HL-60 (cell line): ENCODE results near the gene MRPL9.

Experiments used
- DNase-seq, 2 experiments: peaks; one replicate each; pipeline ENCODE4 v3.0.0-alpha.2; 2010 to 2020; ENCODE audit warnings: low read depth in 1 of 2, low spot score in 1 of 2
- H3K27ac ChIP-seq: fragments of 250-450 bp; sonication (Bioruptor Pico); replicated peaks from 2 replicates; pipeline ENCODE4 v1.5.1; 2020; ENCODE audit warnings: mild to moderate bottlenecking, moderate library complexity
- H3K27me3 ChIP-seq: fragments of 250-450 bp; sonication (Bioruptor Pico); 2 replicates; pipeline ENCODE4 v1.5.1; 2021; ENCODE audit warnings: mild to moderate bottlenecking, moderate library complexity; ENCODE audit not compliant: insufficient read depth, poor library complexity, severe bottlenecking
- H3K4me3 ChIP-seq: replicated peaks from 2 replicates; pipeline ENCODE4 v1.5.1; 2011; ENCODE audit warnings: mild to moderate bottlenecking, control low read depth, low read length; ENCODE audit not compliant: insufficient read depth
- GABPA ChIP-seq: IDR thresholded peaks from 2 replicates; pipeline ENCODE4 v1.6.1; 2012; ENCODE audit warnings: low read depth
- POLR2AphosphoS5 ChIP-seq: IDR thresholded peaks from 2 replicates; pipeline ENCODE4 v1.6.1; 2012; ENCODE audit warnings: low read depth
- REST ChIP-seq: IDR thresholded peaks from 2 replicates; pipeline ENCODE4 v1.6.1; 2012; ENCODE audit warnings: low read depth; ENCODE audit not compliant: insufficient replicate concordance
- SPI1 ChIP-seq: IDR thresholded peaks from 2 replicates; pipeline ENCODE4 v1.6.1; 2012; ENCODE audit warnings: low read depth, mild to moderate bottlenecking, borderline replicate concordance
- TF ChIP-seq, protein P1 (sequence below): IDR thresholded peaks from one replicate; pipeline ENCODE4 v1.5.1; 2011; ENCODE audit warnings: low read length, control low read depth, inconsistent platforms; ENCODE audit not compliant: insufficient read depth

MRPL9 gene

DNA sequence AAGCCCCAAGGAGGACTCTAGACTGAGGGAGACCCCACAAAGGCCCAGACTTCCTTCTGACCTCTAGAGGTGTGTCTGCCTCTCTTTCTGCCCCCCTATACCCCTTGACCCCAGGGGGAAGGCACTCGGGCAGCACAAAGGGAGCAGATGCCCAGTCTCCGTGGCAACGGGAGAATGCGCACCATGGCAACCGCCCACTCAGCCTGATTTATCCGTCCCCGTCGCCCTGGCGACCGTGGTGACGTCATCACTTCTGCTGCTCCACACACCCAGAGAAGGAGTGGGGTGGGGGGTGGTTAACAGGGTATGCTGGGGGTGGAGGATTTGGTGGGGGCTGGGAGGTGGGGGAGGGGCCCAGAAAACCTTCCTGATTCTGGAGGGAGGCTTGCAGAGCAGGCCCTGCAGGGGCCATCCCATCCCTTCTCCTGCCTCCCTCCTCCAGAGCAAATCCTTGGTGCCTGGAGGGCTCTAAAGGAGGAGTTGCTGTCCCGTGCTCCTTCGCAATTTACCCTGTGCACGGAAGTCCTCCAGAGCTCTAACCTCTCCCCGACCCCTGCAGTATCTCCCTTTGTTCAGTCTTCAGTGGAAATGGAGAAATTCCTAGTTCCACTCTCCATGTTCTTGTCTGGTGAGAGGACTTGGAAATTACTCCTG lies 53.0 kb downstream of the MRPL9 start:
- no peak overlapping the region for H3K27ac ChIP-seq
- peaks cover 4% of the 10 kb centered on the region for H3K27me3 ChIP-seq
- H3K4me3 ChIP-seq, result no peak overlapping the region
- TF ChIP-seq, protein P1, sequence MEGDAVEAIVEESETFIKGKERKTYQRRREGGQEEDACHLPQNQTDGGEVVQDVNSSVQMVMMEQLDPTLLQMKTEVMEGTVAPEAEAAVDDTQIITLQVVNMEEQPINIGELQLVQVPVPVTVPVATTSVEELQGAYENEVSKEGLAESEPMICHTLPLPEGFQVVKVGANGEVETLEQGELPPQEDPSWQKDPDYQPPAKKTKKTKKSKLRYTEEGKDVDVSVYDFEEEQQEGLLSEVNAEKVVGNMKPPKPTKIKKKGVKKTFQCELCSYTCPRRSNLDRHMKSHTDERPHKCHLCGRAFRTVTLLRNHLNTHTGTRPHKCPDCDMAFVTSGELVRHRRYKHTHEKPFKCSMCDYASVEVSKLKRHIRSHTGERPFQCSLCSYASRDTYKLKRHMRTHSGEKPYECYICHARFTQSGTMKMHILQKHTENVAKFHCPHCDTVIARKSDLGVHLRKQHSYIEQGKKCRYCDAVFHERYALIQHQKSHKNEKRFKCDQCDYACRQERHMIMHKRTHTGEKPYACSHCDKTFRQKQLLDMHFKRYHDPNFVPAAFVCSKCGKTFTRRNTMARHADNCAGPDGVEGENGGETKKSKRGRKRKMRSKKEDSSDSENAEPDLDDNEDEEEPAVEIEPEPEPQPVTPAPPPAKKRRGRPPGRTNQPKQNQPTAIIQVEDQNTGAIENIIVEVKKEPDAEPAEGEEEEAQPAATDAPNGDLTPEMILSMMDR, result no peak
- TF ChIP-seq POLR2AphosphoS5, result no peak
- TF ChIP-seq REST, result no peak
- no peak for TF ChIP-seq SPI1
- no peak for TF ChIP-seq GABPA
- DNase-seq, result no peak
